Tibial nerve (tissue), 4 donors: ENCODE data around the gene SNX19.

ENCODE experiments used
- CTCF ChIP-seq, 5 experiments: fragments of 200-600 bp in 3 of 5; fragments of 450-650 bp in 2 of 5; sonication (generic) in 3 of 5; IDR thresholded peaks; one replicate each; pipeline ENCODE4 v1.5.1; 2016 to 2019; ENCODE audit warnings: antibody characterized with exemption in 5 of 5, mild to moderate bottlenecking in 3 of 5, moderate library complexity in 2 of 5
- EP300 ChIP-seq, 2 donors: sonication (generic); formaldehyde crosslinking; IDR thresholded peaks; one replicate each; pipeline ENCODE4 v1.6.1; 2017; ENCODE audit warnings: antibody characterized with exemption in 2 of 2, mild to moderate bottlenecking in 1 of 2
- POLR2A ChIP-seq, 2 donors: fragments of 450-650 bp; IDR thresholded peaks; one replicate each; pipeline ENCODE4 v1.6.1; 2017; ENCODE audit warnings: antibody characterized with exemption in 2 of 2, mild to moderate bottlenecking in 2 of 2, moderate library complexity in 2 of 2

GRCh38 chr11:130908061-130908460 is 8.2 kb downstream of the SNX19 start:
- TF ChIP-seq CTCF (IDR thresholded peaks at IDR 0.05) (no peak), POLR2A (IDR thresholded peaks at IDR 0.05) (no peak), EP300 (IDR thresholded peaks at IDR 0.05) (no peak)
